Endothelial cell of umbilical vein (primary cell): ENCODE data around the gene LTF. TPM values are rescaled to one million over a fixed set of nuclear protein-coding genes. Genes with fewer than 3 reads are reported as not detected.
A peak's percentile ranks its signal among the peaks of the same experiment; 100 is the strongest.

Experiments used
- BruUV-seq: library from RNA; stranded (reverse); fragments of 400-500 nt; replicated peaks from 2 replicates; lab custom pipeline; 2021; lab: Mats Ljungman, UMichigan
- CTCF ChIA-PET: fragments of 300-600, 350-600 bp; sonication (Branson Sonifier 250); formaldehyde crosslinking; loops from one replicate; lab custom pipeline; 2021; ENCODE audit warnings: antibody characterized with exemption, inconsistent platforms; lab: Charles Lee
- POLR2A ChIA-PET: fragments of 300-600, 350-600 bp; sonication (Branson Sonifier 250); formaldehyde crosslinking; loops from one replicate; lab custom pipeline; 2021; ENCODE audit warnings: antibody characterized with exemption, inconsistent platforms; lab: Charles Lee
- DNase-seq: peaks from one replicate; pipeline ENCODE4 v3.0.0-alpha.2; 2011; ENCODE audit warnings: low read depth, low spot score
- FAIRE-seq: peaks from 2 replicates; lab custom pipeline; 2011; peaks lifted over from hg19 to GRCh38; lab: Jason Lieb, UNC
- H2AFZ ChIP-seq: 2 replicates; pipeline ENCODE4 v1.6.0; 2012; ENCODE audit warnings: low read depth, low read length, control low read depth, inconsistent platforms
- H3K27ac ChIP-seq: 2 replicates; pipeline ENCODE4 v1.5.1; 2011; ENCODE audit warnings: low read depth, mild to moderate bottlenecking, control low read depth, low read length, moderate library complexity; ENCODE audit not compliant: insufficient read depth
- H3K27me3 ChIP-seq, 2 experiments: 2 replicates each; pipeline versions ENCODE4 v1.6.0 to v1.6.1; 2011; ENCODE audit warnings: low read length in 2 of 2, mixed read lengths in 1 of 2; ENCODE audit not compliant: control insufficient read depth in 2 of 2, insufficient read depth in 2 of 2
- H3K36me3 ChIP-seq, 2 experiments: 2 replicates in 1 of 2; 3 replicates in 1 of 2; pipeline ENCODE4 v1.5.1; 2011; ENCODE audit warnings: low read length in 2 of 2, mild to moderate bottlenecking in 1 of 2, moderate library complexity in 1 of 2; ENCODE audit not compliant: control insufficient read depth in 2 of 2, insufficient read depth in 2 of 2; ENCODE audit errors: extremely low read depth in 1 of 2
- H3K4me1 ChIP-seq: 3 replicates; pipeline ENCODE4 v1.5.1; 2011; ENCODE audit warnings: mild to moderate bottlenecking, low read length; ENCODE audit not compliant: control insufficient read depth, insufficient read depth; ENCODE audit errors: extremely low read depth
- H3K4me2 ChIP-seq: 2 replicates; pipeline ENCODE4 v1.6.1; 2011; ENCODE audit warnings: low read length, control low read depth, mixed read lengths; ENCODE audit not compliant: insufficient read depth
- H3K4me3 ChIP-seq, 3 experiments: fragments of 200-600 bp in 1 of 3; sonication (generic), shearing (Covaris generic) in 1 of 3; replicated peaks in 1 of 3; 2 replicates each; pipeline ENCODE4 v1.5.1; 2011 to 2016; ENCODE audit warnings: control low read depth in 3 of 3, low read length in 3 of 3, mild to moderate bottlenecking in 2 of 3, inconsistent platforms in 1 of 3, low read depth in 1 of 3, moderate library complexity in 1 of 3; ENCODE audit not compliant: insufficient read depth in 1 of 3
- H3K79me2 ChIP-seq: 2 replicates; pipeline ENCODE4 v1.6.0; 2012; ENCODE audit warnings: low read length, inconsistent platforms; ENCODE audit not compliant: control insufficient read depth, insufficient read depth
- H3K9ac ChIP-seq: replicated peaks from 2 replicates; pipeline ENCODE3; 2011; ENCODE audit warnings: low read length, control low read depth; ENCODE audit not compliant: insufficient read depth; ENCODE audit errors: extremely low read depth
- H3K9me1 ChIP-seq: replicated peaks from 3 replicates; pipeline ENCODE4 v1.6.0; 2011; ENCODE audit warnings: mild to moderate bottlenecking, low read length; ENCODE audit not compliant: control insufficient read depth, insufficient read depth; ENCODE audit errors: extremely low read depth
- H3K9me3 ChIP-seq: replicated peaks from 2 replicates; pipeline ENCODE4 v1.5.1; 2012; ENCODE audit warnings: low read length, inconsistent platforms; ENCODE audit not compliant: control insufficient read depth, insufficient read depth
- H4K20me1 ChIP-seq: replicated peaks from 2 replicates; pipeline ENCODE3; 2011; ENCODE audit warnings: mild to moderate bottlenecking, low read length; ENCODE audit not compliant: control insufficient read depth, insufficient read depth; ENCODE audit errors: extremely low read depth
- EZH2 ChIP-seq: IDR thresholded peaks from 2 replicates; pipeline ENCODE4 v1.6.1; 2012; ENCODE audit warnings: borderline replicate concordance, low read depth, mild to moderate bottlenecking, moderate library complexity, low read length, inconsistent platforms; ENCODE audit not compliant: severe bottlenecking
- FOS ChIP-seq: IDR thresholded peaks from 2 replicates; pipeline ENCODE4 v1.6.1; 2011; ENCODE audit warnings: mild to moderate bottlenecking, low read length, moderate library complexity, borderline replicate concordance; ENCODE audit not compliant: insufficient read depth
- GATA2 ChIP-seq: IDR thresholded peaks from 2 replicates; pipeline ENCODE4 v1.7.0; 2011; ENCODE audit warnings: low read depth, mild to moderate bottlenecking, moderate library complexity, mixed read lengths, low read length; ENCODE audit not compliant: insufficient read length, insufficient read depth
- JUN ChIP-seq: IDR thresholded peaks from 2 replicates; pipeline ENCODE4 v1.6.1; 2011; ENCODE audit warnings: borderline replicate concordance, low read depth; ENCODE audit not compliant: insufficient read length, insufficient read depth
- POLR2AphosphoS5 ChIP-seq: IDR thresholded peaks from 2 replicates; pipeline ENCODE4 v1.6.1; 2012; ENCODE audit warnings: low read depth, mild to moderate bottlenecking, control low read depth, low read length, moderate library complexity; ENCODE audit not compliant: insufficient read depth
- dilution Hi-C: fragments of 300-500 bp; cut with MboI; formaldehyde crosslinking; loops from one replicate; pipeline ENCODE4 v1.15.0; 2019; ENCODE audit warnings: low sequenced_read_pairs; ENCODE audit not compliant: extremely low pct_ligation_motif_present
- intact Hi-C: fragments of 100-400 bp; cut with micrococcal nuclease; formaldehyde crosslinking; loops from one replicate; pipeline ENCODE4 v1.10.0; 2022
- polyA plus RNA-seq, 4 experiments: library from polyadenylated mRNA; depleted of rRNA in 3 of 4; stranded (reverse) in 3 of 4; unstranded in 1 of 4; fragments of >200 nt; gene quantifications; 2 replicates each; pipeline versions ENCODE4 v1.2.1 to v1.2.3, GENCODE V29; 2011 to 2012; ENCODE audit warnings: missing spikeins in 1 of 4
- total RNA-seq: library from RNA; stranded (reverse); gene quantifications from 2 replicates; pipeline ENCODE4 v1.2.3, GENCODE V29; 2021
- TF ChIP-seq, protein P1 (sequence below), 2 donors: IDR thresholded peaks; 1 replicate in 1 of 2; 2 replicates in 1 of 2; pipeline ENCODE4 v1.5.1; 2011; ENCODE audit warnings: low read length in 2 of 2, mild to moderate bottlenecking in 2 of 2, moderate library complexity in 2 of 2, control low read depth in 1 of 2, inconsistent platforms in 1 of 2, low read depth in 1 of 2; ENCODE audit not compliant: insufficient read depth in 1 of 2; ENCODE audit errors: extremely low read depth in 1 of 2

The LTF gene
- total and polyA plus RNA-seq, 2 donors (not counting 3 experiments of a cell fraction or from before 2014, with no cell fraction given): not detected

DNA sequence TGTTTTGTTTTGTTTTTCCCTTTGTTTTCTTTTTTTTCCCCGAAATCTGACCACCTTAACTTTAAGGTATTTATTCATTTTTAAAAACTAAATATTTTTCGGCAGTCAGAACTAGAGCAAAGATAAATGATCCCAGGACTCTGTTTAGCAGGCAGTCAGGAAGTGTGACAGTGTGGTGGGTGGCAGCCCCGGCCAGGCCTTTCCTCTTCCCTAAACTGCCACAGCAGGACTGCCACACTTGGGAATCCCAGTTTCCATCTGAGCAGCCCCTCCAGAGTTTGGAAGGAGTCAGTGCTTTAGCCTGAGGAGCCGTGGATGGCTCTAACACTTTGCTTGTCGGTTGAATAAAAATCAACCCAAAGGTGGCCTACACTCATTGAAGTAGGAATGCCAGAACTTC is 50.8 kb downstream of the LTF start:
- no peak overlapping the region for H3K9ac ChIP-seq
- TF ChIP-seq JUN: no peak
- TF ChIP-seq EZH2: no peak
- TF ChIP-seq GATA2: no peak
- TF ChIP-seq POLR2AphosphoS5: no peak
- no peak for TF ChIP-seq FOS
- CTCF ChIA-PET: interaction anchor here (1.4 to 2.0 kb wide), 2 partner anchors 13 to 137 kb away, joined by 4 to 7 read pairs; no protein-coding TSS in a partner anchor
- BruUV-seq: no TSS peak
- POLR2A ChIA-PET: no interaction called here
- H3K9me1 ChIP-seq: no peaks in the 10 kb centered on the region
- H3K36me3 ChIP-seq: no peaks in the 10 kb centered on the region
- dilution Hi-C loops (no loop called here), intact Hi-C loops (loop anchor here (5.0 kb wide), 1 partner anchor 417 kb away; the partner anchor contains the start of gene FYCO1)
- no peaks in the 10 kb centered on the region for H3K79me2 ChIP-seq
- no peaks in the 10 kb centered on the region for H3K27me3 ChIP-seq
- H4K20me1 ChIP-seq: no peaks in the 10 kb centered on the region
- FAIRE-seq (no peak), DNase-seq (no peak)
- no peak overlapping the region for H3K4me2 ChIP-seq
- no peak overlapping the region for H3K27ac ChIP-seq
- peaks cover 21% of the 10 kb centered on the region for H3K4me1 ChIP-seq
- no peak overlapping the region for H3K4me3 ChIP-seq
- no peaks in the 10 kb centered on the region for H3K9me3 ChIP-seq
- no peak overlapping the region for H2AFZ ChIP-seq

DNA sequence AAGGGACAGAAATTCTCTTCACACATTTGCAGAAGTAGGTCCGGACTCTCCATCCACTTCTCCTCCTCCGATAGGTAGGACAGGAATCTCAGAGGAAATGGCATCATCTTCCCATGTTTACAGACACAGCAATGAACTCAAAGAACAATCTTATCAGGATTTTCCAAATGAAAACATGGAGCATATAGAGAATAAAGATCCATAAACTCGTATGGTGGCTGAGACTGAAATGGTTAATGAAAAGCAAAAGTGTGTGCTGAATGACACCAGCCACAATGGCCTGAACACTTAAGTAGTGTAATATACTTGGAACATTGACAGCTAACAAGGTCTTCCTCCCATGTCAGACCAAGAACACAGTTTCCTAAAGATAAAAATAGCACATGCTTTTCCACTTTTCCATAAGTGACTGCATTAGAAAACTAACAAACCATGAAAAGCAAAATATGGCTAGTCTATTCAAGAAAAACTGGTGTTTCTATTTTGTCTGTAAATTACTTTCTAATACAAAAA is 51.9 kb downstream of the LTF start:
- CTCF ChIA-PET: interaction anchor here (1.4 to 2.0 kb wide), 2 partner anchors 14 to 136 kb away, joined by 4 to 7 read pairs; no protein-coding TSS in a partner anchor
- POLR2A ChIA-PET: no interaction called here
- Histone ChIP-seq H3K79me2 (no peaks in the 10 kb centered on the region), H2AFZ (peak overlapping the region; percentile 79), H3K9ac (no peak overlapping the region), H3K36me3 (no peaks in the 10 kb centered on the region), H3K4me2 (peak overlapping the region; percentile 80), H3K27me3 (no peaks in the 10 kb centered on the region), H3K4me1 (peaks cover 32% of the 10 kb centered on the region), H3K9me3 (no peaks in the 10 kb centered on the region), H3K9me1 (no peaks in the 10 kb centered on the region), H3K4me3 (peak overlapping the region in 1 of 3 experiments; percentile 40), H3K27ac (peak overlapping the region; percentile 53), H4K20me1 (no peaks in the 10 kb centered on the region)
- BruUV-seq: no TSS peak
- TF ChIP-seq, protein P1, sequence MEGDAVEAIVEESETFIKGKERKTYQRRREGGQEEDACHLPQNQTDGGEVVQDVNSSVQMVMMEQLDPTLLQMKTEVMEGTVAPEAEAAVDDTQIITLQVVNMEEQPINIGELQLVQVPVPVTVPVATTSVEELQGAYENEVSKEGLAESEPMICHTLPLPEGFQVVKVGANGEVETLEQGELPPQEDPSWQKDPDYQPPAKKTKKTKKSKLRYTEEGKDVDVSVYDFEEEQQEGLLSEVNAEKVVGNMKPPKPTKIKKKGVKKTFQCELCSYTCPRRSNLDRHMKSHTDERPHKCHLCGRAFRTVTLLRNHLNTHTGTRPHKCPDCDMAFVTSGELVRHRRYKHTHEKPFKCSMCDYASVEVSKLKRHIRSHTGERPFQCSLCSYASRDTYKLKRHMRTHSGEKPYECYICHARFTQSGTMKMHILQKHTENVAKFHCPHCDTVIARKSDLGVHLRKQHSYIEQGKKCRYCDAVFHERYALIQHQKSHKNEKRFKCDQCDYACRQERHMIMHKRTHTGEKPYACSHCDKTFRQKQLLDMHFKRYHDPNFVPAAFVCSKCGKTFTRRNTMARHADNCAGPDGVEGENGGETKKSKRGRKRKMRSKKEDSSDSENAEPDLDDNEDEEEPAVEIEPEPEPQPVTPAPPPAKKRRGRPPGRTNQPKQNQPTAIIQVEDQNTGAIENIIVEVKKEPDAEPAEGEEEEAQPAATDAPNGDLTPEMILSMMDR (IDR thresholded peaks at IDR 0.05; ENCODE audit: extremely low read depth in 1 of 2, insufficient read depth in 1 of 2, low read depth in 1 of 2, low read length in 2 of 2): no peak
- TF ChIP-seq GATA2 (peak; percentile 23), JUN (peak; percentile 30)
- intact Hi-C loops: loop anchor here (5.0 kb wide), 1 partner anchor 416 kb away; the partner anchor contains the start of gene FYCO1
- dilution Hi-C loops: no loop called here
- FAIRE-seq (peak; percentile 53), DNase-seq (peak; percentile 79)
